Stimulated activated CD8-positive, alpha-beta memory T cell treated with anti-CD3 and anti-CD28 coated beads, Interleukin-4, amount 100 ng/mL, for 4 hours (primary cell): Measurements from ENCODE around the gene TRIM28.
"Not testable (repeated sequence)": the region's sequence is repeated elsewhere in the genome, so short reads cannot be mapped to it uniquely, and the experiment has no call there.

Experiments
- DNase-seq, 2 donors: peaks; one replicate each; pipeline ENCODE4 v3.0.0-alpha.2; 2020; ENCODE audit warnings: low read depth in 2 of 2, low spot score in 1 of 2

The TRIM28 gene

DNA sequence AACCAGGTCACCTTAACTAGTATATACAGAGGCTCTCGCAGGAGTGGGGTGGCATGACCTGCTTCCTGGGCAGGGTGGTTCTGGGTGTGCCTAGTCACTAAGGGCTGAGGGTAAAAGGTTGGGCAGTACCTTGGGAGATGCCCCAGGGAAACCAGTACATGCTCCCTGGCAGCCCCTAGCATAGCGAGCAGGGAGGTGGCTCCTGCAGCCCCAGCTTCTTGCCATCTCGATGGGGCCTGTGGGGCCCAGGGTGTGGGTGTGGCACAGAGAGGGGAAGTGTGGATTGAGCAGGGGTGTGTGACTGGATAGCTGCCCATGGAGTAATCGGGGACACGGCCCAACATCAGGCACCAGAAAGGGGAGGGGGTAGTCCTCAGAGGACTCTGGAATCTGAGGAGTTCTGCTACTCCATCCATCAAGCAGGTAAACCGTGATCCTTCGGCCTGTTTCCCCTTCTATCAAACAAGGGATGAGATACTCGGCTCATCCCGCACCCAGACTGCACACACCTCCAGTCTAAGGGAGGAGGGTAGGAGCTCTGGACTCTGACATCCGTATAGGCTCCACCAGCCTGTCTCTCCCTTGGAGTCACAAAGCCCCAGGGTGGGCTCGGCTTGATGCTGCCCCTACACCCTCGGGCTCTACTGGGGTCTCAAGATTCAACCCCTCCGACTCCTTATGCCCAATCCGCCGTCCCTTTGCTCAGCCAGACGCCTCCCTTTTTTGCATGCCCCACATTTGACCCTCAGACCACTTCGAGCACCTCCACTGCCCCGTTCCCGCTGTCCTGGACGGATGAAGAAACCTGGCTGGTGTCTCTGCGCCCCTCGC is 25.4 kb upstream of the TRIM28 start:
- DNase-seq = no peak

GRCh38 chr19:58519087-58519354 is 24.8 kb upstream of the TRIM28 start:
- DNase-seq = no peak

DNA sequence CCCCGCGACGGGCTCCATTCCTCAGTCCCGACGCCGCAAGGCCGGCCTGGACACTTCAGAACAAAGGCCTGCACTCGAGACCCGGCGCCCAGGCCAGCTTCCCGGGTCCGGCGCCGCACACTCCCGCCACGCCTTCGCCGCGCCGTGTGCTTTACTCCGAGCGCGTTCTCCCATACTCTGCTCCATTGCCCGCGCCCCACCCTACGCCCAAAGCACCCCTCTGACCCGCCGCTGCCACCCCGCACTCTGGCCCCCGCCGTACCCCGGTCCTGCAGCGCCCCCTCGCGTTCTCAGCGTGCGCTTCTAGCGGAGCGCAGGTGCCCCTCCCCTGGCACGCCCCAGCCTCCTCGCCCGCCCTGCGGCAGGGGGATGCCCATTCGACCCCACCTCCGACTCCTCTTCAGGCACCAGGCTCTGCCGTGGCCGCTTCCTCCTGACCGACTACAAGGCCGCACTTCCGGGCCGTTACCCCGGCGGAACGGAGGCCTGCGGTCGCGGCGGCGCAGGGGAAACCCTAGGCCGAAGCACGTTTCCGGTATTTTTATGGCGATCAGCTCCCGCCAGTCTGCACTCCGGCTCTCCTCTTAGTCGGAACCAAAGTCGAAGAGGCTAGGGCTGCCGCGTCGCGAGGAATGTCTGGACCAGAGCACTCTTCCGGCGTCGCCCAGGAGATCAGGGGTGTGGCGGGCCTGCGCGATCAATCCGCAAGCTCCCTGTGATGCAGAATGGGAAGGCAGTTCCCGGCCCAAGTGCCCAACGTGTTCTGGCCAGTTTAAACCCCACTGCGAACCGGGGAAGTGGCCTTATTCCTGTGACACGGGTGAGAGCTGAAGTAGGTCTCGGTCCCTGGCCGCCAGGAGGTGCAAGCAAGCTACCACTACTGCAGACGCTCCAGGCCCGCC is 24.3 kb upstream of the TRIM28 start, which contains the start of gene ZBTB45:
ZBTB45 (minus strand) TSS at position 456 of the 902 bp plus-strand sequence. CDS start 2,137 bp downstream, outside the sequence.
- DNase-seq = peak; percentile 70 to 77

DNA sequence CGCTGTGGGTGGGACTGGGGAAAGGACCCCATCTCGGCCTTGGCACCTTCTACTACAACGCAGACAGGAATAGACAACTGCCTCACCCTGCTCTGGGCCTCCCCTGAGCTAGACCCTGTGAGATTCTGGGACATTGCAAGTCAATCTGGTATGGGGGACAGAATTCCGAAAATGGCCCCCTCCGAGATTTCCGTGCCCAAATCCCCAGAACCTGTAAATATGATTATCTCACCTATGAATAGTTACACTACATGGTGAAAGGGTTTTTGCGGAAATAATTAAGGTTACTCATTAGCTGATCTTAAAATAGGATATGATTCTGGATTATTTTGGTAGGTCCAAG is 23.6 kb upstream of the TRIM28 start:
- no peak for DNase-seq

DNA sequence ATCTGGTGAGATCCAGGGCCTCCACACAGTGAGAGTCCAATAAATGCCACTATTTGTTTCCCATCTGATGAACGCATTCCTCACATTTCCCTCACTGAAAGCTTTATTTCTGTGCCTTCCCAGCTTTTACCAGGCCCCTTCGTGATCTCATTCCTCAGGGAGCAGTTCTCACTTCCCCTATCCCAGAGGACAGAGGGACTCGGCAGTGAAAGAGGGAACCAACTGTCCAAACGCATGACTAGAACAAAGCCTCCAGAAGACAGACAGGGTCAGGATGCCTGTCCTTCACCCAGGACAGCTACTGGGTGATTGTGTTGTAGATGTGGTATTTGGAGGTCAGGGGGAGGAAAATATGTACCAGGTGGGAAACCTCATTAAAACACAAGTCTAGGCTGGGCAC is 22.2 kb upstream of the TRIM28 start:
- no peak for DNase-seq

DNA sequence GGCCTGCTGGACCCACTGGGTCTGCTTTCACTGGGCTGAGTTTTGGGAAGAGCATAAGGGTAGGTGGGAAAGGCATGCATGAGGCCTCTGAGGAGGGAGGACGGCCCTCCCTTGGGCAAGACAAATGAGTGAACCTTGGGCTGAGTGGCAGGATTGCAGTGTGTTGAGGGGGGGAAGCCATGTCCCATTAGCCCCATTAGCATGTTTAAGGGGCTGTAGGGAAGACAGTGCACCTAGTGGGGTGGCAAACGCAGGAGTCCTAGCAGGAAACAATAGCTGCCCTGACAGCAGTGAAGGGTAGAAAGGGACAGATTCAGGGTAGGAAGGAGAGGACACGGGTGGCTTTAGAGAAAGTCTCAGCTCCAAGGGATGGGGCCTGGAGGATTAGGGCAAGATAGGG is 21.2 kb upstream of the TRIM28 start:
- no peak for DNase-seq

- DNase-seq = no peak
Measured at GRCh38 chr19:58529405-58529804, 14.5 kb upstream of the TRIM28 start.

- DNase-seq = no peak
Measured at GRCh38 chr19:58531034-58531840, 12.6 kb upstream of the TRIM28 start.

- no peak for DNase-seq
Measured at GRCh38 chr19:58535857-58536256, 8.0 kb upstream of the TRIM28 start.

- no peak for DNase-seq
Measured at GRCh38 chr19:58536852-58537798, 6.7 kb upstream of the TRIM28 start.

GRCh38 chr19:58538257-58539168 is 5.4 kb upstream of the TRIM28 start:
- no peak for DNase-seq

- not testable (repeated sequence) for DNase-seq
Measured at GRCh38 chr19:58539169-58539559, 4.7 kb upstream of the TRIM28 start.

DNA sequence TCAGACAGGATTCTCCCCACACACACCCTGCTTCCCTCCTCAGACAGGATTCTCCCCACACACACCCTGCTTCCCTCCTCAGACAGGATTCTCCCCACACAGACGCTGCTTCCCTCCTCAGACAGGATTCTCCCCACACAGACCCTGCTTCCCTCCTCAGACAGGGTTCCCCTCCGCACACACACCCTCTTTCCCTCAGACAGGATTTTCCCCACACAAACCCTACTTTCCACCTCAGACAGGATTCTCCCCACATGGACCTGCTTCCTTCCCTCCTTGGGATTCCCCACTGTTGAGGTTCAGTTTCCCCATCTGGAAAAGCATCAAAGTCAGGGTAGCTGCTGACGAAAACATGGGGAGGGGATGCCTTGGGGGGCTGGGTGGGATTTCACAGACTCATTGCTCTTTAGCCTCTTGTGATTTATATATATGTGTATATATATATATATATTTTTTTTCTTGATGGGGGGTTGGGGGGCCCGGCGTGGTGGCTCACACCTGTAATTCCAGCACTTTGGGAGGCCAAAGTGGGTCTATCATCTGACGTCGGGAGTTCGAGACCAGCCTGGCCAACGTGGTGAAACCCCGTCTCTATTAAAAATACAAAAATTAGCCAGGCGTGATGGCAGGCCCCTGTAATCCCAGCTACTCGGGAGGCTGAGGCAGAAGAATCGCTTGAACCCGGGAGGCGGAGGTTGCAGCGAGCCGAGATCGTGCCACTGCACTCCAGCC is 1.1 kb upstream of the TRIM28 start:
- DNase-seq = not testable (repeated sequence)

DNA sequence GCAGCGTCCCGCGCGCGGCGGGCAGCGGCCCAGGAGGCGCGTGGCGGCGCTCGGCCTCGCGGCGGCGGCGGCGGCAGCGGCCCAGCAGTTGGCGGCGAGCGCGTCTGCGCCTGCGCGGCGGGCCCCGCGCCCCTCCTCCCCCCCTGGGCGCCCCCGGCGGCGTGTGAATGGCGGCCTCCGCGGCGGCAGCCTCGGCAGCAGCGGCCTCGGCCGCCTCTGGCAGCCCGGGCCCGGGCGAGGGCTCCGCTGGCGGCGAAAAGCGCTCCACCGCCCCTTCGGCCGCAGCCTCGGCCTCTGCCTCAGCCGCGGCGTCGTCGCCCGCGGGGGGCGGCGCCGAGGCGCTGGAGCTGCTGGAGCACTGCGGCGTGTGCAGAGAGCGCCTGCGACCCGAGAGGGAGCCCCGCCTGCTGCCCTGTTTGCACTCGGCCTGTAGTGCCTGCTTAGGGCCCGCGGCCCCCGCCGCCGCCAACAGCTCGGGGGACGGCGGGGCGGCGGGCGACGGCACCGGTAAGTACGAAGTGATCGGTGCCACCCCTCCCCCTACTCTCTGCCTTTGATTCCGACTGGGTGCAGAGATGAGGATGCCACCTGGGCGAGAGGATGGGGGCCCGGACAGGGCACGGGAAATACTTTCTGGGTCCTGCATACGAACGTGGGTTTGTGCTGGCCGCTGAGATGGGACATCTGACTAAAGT is 874 bp downstream of the TRIM28 start:
- peak in 1 of 2 donors; percentile 54 for DNase-seq

DNA sequence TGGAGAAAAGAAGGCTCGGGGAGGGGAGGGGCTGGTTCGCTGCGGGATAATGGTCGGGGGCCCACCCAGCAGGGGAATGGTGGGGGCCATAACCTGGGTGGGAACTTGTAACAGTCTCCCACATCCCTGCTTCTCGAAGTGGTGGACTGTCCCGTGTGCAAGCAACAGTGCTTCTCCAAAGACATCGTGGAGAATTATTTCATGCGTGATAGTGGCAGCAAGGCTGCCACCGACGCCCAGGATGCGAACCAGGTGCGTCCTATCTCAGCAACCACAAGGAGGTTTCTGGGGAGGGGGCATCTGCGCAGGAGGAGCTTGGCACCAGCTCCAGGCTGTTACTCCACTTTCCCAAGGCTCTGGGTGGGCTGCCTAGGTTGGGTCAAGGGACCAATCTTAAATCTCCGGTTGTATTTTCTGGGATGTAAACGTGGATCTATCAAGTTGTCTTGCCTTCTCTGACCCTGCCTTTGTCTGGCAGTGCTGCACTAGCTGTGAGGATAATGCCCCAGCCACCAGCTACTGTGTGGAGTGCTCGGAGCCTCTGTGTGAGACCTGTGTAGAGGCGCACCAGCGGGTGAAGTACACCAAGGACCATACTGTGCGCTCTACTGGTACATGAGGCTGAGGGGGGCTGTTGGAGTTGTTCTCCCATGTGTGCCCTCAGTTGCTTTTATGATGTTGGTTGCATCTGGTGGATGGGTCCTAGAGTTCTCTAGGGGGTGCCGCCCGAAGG is 1.6 kb downstream of the TRIM28 start:
- DNase-seq = no peak

DNA sequence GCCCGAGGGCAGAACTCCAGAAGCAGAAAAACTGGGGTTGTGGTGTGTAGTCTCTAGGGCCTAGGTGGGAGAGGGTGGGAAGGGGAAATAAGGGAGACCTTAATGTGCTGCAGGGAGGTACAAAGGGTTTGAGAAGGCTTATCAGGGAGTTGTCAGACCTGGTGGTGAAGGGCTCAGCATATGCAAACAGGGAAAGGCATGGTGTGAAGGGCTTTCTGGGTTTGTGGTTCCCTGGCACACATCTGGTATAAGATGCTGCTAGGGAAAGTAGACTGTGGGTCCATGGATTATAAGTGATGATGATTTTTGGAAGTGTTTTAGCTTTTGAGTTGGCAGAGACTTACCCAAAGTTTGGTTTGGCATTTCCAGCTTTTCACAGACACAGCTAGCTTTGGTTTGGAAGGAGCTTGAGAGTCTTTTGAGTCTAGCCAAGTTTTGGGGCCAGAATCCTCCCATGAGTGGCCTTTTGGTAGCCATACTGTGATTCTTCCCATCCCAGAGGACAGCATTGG is 2.2 kb downstream of the TRIM28 start:
- no peak for DNase-seq
